GM19023 (cell line): Measurements from ENCODE around the gene TLE5.
"Not testable (repeated sequence)": the region's sequence is repeated elsewhere in the genome, so short reads cannot be mapped to it uniquely, and the experiment has no call there.

Source experiments
- ATAC-seq: cut with Tn5 transposase; IDR thresholded peaks from one replicate; pipeline ENCODE4 v1.9.1; 2021; ENCODE audit warnings: mild to moderate bottlenecking, moderate library complexity; ENCODE audit not compliant: unreplicated experiment

The TLE5 gene

GRCh38 chr19:3045885-3046697 is 16.2 kb downstream of the TLE5 start:
- ATAC-seq: no peak

- ATAC-seq: no peak
These were observed 17.1 kb downstream of the TLE5 start for GRCh38 chr19:3045191-3045590.

- no peak for ATAC-seq
These were observed 19.6 kb downstream of the TLE5 start for GRCh38 chr19:3042621-3043267.

GRCh38 chr19:3041761-3042620 is 20.3 kb downstream of the TLE5 start:
- no peak for ATAC-seq

- no peak for ATAC-seq
These were observed 21.0 kb downstream of the TLE5 start for GRCh38 chr19:3041327-3041726.

- ATAC-seq: no peak
These were observed 22.6 kb downstream of the TLE5 start for GRCh38 chr19:3039641-3040077.

GRCh38 chr19:3039125-3039524 is 23.2 kb downstream of the TLE5 start:
- no peak for ATAC-seq

GRCh38 chr19:3038214-3038613 is 24.1 kb downstream of the TLE5 start:
- no peak for ATAC-seq

- not testable (repeated sequence) for ATAC-seq
These were observed 25.2 kb downstream of the TLE5 start for GRCh38 chr19:3036977-3037544.

- peak; percentile 48 for ATAC-seq
These were observed 25.9 kb downstream of the TLE5 start for GRCh38 chr19:3036119-3036976.

- ATAC-seq: peak; percentile 90
These were observed 26.7 kb downstream of the TLE5 start for GRCh38 chr19:3035542-3036118.

GRCh38 chr19:3034656-3035541 is 27.4 kb downstream of the TLE5 start:
- no peak for ATAC-seq

GRCh38 chr19:3034406-3034655 is 28.0 kb downstream of the TLE5 start:
- ATAC-seq: no peak

GRCh38 chr19:3033595-3034405 is 28.5 kb downstream of the TLE5 start:
- no peak for ATAC-seq

GRCh38 chr19:3031607-3031867 is 30.8 kb downstream of the TLE5 start:
- no peak for ATAC-seq

GRCh38 chr19:3029065-3029923 is 33.0 kb downstream of the TLE5 start, which contains the start of gene TLE2:
TLE2 (minus strand) TSS chr19:3029280; CDS start chr19:3028904, 376 bp downstream.
- ATAC-seq: no peak

- ATAC-seq: no peak
These were observed 33.8 kb downstream of the TLE5 start for GRCh38 chr19:3028305-3029064.
